Right lobe of liver (tissue), 6 donors: ENCODE measurements around the gene ERP27. TPM values are rescaled to one million over a fixed set of nuclear protein-coding genes. Genes with fewer than 3 reads are reported as not detected.
A peak's percentile ranks its signal among the peaks of the same experiment; 100 is the strongest.

ENCODE experiments used
- ATAC-seq, 4 donors: fragments of 200-7000 bp; cut with Tn5 transposase; one replicate each; pipeline ENCODE4 v1.9.1; 2020; ENCODE audit warnings: mild to moderate bottlenecking in 4 of 4, moderate library complexity in 4 of 4
- DNase-seq, 3 donors: peaks; one replicate each; pipeline ENCODE4 v3.0.0-alpha.2; 2020
- H3K27ac ChIP-seq, 3 donors: fragments of 200-600 bp; one replicate each; pipeline ENCODE4 v1.8.0; 2022
- H3K27me3 ChIP-seq, 2 donors: fragments of 200-600 bp; one replicate each; pipeline ENCODE4 v1.8.0; 2022
- H3K36me3 ChIP-seq, 4 donors: fragments of 200-600 bp; sonication (generic) in 1 of 4; one replicate each; pipeline versions ENCODE4 v1.5.1 to v1.8.0; 2017 to 2022; ENCODE audit warnings: control low read depth in 1 of 4
- H3K4me1 ChIP-seq, 4 donors: fragments of 200-600 bp; sonication (generic) in 1 of 4; one replicate each; pipeline versions ENCODE4 v1.5.1 to v1.8.0; 2017 to 2022; ENCODE audit warnings: control low read depth in 1 of 4
- H3K4me3 ChIP-seq, 3 donors: fragments of 200-600 bp; one replicate each; pipeline ENCODE4 v1.8.0; 2022
- H3K9me3 ChIP-seq, 4 donors: fragments of 200-600 bp; sonication (generic) in 1 of 4; one replicate each; pipeline versions ENCODE4 v1.5.1 to v1.8.0; 2017 to 2022; ENCODE audit warnings: control low read depth in 1 of 4
- POLR2A ChIP-seq: fragments of 450-650 bp; IDR thresholded peaks from one replicate; pipeline ENCODE4 v1.6.1; 2017; ENCODE audit warnings: antibody characterized with exemption, mild to moderate bottlenecking
- WGBS: methylation state at CpG from one replicate; pipeline ENCODE4 v1.1.6; 2018; ENCODE audit warnings: low coverage, low lambda C conversion rate; ENCODE audit not compliant: insufficient coverage; ENCODE audit errors: missing lambda C conversion rate; 5-methylcytosine and 5-hydroxymethylcytosine counted together
- intact Hi-C, 2 donors: fragments of 100-400 bp; cut with DNase I; formaldehyde crosslinking; loops; one replicate each; pipeline versions ENCODE4 v1.11.2 to v1.14.1; 2022
- total RNA-seq, 6 experiments: library from RNA; depleted of rRNA in 2 of 6; stranded (reverse); fragments of >200 nt in 2 of 6; fragmentation: NEBNext Ultra II Directional in 3 of 6; extraction: Animal tissue kit (Norgen Biotek cat#: 25700) in 3 of 6; gene quantifications; one replicate each; pipeline versions ENCODE4 v1.1.0 to v1.2.4, GENCODE V29; 2016 to 2023
- TF ChIP-seq, protein P1 (sequence below), 4 donors: fragments of 200-600 bp in 3 of 4; fragments of 450-650 bp in 1 of 4; IDR thresholded peaks; one replicate each; pipeline versions ENCODE4 v1.5.1 to v1.8.0; 2016 to 2022; ENCODE audit warnings: antibody characterized with exemption in 4 of 4, mild to moderate bottlenecking in 2 of 4
- donor health status: DM: no; HTN: yes; CAD: no.
- donor health status: DM: no; HTN: no; CAD: no.
- donor health status: DM: no; HTN: no; CAD: no.
- donor health status: DM: no; HTN: yes; CAD: no.
- donor health status: DM: no; HTN: yes; CAD: no.

ERP27 gene
- total RNA-seq, 6 experiments from 2014 or later = 0.26 to 1.0 (median 0.39) TPM; not detected in 2

DNA sequence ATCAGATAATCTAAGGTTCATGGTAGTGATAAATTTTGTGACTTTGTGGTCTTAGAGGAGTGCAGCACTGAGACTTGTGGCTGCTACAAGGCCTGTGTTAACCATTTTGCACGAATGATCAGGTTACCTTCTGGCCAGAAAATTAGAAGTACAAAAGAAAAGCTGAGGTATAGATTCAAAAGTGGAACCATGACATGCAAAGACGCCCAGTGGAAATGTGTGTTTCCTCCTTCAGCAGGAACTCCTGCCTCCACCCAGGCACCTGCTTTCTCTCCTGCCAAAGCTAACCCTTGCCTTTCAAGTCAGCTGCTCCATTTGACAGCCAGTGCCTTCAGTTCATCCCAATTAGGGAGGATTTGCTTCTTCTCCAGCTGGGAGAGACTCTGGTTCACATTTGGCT is 44.7 kb upstream of the ERP27 start:
- DNase-seq (no peak), ATAC-seq (no peak)
- no peaks in the 10 kb centered on the region for H3K27me3 ChIP-seq
- H3K9me3 ChIP-seq = no peaks in the 10 kb centered on the region
- TF ChIP-seq, protein P1, sequence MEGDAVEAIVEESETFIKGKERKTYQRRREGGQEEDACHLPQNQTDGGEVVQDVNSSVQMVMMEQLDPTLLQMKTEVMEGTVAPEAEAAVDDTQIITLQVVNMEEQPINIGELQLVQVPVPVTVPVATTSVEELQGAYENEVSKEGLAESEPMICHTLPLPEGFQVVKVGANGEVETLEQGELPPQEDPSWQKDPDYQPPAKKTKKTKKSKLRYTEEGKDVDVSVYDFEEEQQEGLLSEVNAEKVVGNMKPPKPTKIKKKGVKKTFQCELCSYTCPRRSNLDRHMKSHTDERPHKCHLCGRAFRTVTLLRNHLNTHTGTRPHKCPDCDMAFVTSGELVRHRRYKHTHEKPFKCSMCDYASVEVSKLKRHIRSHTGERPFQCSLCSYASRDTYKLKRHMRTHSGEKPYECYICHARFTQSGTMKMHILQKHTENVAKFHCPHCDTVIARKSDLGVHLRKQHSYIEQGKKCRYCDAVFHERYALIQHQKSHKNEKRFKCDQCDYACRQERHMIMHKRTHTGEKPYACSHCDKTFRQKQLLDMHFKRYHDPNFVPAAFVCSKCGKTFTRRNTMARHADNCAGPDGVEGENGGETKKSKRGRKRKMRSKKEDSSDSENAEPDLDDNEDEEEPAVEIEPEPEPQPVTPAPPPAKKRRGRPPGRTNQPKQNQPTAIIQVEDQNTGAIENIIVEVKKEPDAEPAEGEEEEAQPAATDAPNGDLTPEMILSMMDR (IDR thresholded peaks at IDR 0.05) = no peak
- TF ChIP-seq POLR2A = no peak
- intact Hi-C loops = no loop called here
- H3K4me3 ChIP-seq = no peak overlapping the region
- H3K4me1 ChIP-seq = no peaks in the 10 kb centered on the region
- no peaks in the 10 kb centered on the region for H3K36me3 ChIP-seq
- no peak overlapping the region for H3K27ac ChIP-seq
- WGBS = 29% methylated on average over 2 of the region's 2 CpGs

DNA sequence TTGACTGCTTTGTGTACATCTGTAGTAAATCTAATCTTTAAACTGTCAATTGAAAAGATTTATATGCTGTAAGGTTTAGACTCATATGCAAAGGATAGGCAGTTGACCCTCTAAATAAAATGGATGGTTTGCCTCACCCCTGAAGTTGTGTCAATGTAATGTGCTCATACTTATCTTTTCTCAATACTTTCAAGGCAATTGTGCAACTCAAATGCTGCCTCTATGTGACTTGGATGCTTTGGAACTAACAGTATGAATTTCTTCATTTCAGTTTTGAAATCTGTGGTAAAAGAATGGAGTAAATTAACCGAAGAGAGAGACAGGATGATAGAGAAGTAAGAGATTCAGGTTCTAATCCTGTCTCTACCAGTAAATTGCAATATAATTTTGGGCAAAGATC is 44.2 kb upstream of the ERP27 start:
- Histone ChIP-seq H3K9me3 (no peaks in the 10 kb centered on the region), H3K4me3 (no peak overlapping the region), H3K4me1 (no peaks in the 10 kb centered on the region), H3K27ac (no peak overlapping the region), H3K36me3 (no peaks in the 10 kb centered on the region), H3K27me3 (no peaks in the 10 kb centered on the region)
- no peak for DNase-seq
- intact Hi-C loops = no loop called here
- no peak for ATAC-seq
- no peak for TF ChIP-seq POLR2A
- TF ChIP-seq, protein P1 (IDR thresholded peaks at IDR 0.05) = no peak
- WGBS = 23% methylated on average over 1 of the region's 1 CpG

DNA sequence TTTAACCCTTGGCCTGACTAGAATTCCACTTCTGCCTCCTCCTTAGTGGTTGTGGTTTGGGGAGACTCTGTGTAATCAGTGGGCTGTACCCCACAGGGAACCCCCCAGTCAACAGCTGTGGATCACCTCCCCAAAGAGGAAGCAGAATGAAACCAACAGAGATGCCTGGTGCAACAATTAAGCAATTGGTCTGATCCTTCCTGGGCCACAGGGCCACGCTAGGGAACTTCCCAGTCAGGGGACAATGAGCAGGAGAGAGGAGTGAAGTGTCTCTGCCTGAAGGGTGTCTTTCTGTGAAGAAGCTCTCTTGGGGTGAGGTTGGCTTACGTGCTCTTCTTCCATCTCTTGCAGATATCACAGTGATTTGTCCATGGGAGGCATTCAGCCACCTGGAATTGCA is 42.7 kb upstream of the ERP27 start:
- no peak overlapping the region for H3K4me3 ChIP-seq
- H3K27ac ChIP-seq = no peak overlapping the region
- peak in 1 of 3 donors; percentile 54 for DNase-seq
- no peaks in the 10 kb centered on the region for H3K4me1 ChIP-seq
- WGBS = no CpG with 5 or more reads among the region's 2 CpGs
- no peaks in the 10 kb centered on the region for H3K27me3 ChIP-seq
- intact Hi-C loops = no loop called here
- ATAC-seq = peak; percentile 44 to 68 (median 64)
- H3K36me3 ChIP-seq = no peaks in the 10 kb centered on the region
- TF ChIP-seq, protein P1 (IDR thresholded peaks at IDR 0.05) = no peak
- TF ChIP-seq POLR2A = no peak
- H3K9me3 ChIP-seq = no peaks in the 10 kb centered on the region

DNA sequence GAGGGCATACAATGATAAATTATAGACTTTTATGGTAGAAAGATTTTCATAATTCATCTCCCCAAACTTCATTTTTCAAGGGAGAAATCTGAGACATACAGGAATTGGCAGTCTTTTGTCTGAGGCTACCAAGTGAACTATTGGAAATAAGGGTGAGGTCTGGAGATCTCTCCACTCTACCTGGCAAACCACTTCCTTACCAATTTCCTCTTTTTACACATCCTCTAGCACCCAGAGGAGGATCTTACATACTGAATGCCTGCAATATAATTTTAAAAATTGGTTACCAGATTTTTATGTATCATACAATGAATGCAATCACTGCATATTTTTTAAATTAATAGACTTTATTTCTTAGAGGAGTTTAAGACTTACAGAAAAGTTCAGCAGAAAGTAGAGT is 41.1 kb upstream of the ERP27 start:
- intact Hi-C loops = no loop called here
- Histone ChIP-seq H3K4me1 (no peaks in the 10 kb centered on the region), H3K4me3 (no peak overlapping the region), H3K27me3 (no peaks in the 10 kb centered on the region), H3K36me3 (no peaks in the 10 kb centered on the region), H3K9me3 (no peaks in the 10 kb centered on the region), H3K27ac (no peak overlapping the region)
- TF ChIP-seq, protein P1 (IDR thresholded peaks at IDR 0.05) = no peak
- TF ChIP-seq POLR2A = no peak
- DNase-seq (no peak), ATAC-seq (no peak)

DNA sequence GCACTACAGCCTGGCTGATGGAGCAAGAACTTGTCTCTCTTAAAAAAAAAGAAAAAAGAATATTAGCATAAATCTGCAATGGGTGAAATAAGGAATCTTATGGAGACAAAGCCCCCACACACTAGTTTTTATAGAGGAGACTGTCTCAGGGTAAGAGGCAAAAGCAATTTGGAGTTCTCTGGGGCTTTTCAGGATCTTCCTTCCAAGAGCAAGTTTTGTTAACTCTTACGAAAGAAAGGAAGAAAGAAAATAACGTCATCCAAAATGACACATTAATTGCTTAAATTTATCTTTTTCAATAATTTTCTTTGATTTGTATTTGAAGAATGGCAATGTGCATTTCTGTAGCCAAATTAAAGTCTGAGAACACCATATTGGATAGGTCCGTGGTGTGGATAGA is 38.3 kb upstream of the ERP27 start:
- intact Hi-C loops = no loop called here
- Histone ChIP-seq H3K4me1 (no peaks in the 10 kb centered on the region), H3K4me3 (no peak overlapping the region), H3K27me3 (no peaks in the 10 kb centered on the region), H3K27ac (no peak overlapping the region), H3K36me3 (no peaks in the 10 kb centered on the region), H3K9me3 (no peaks in the 10 kb centered on the region)
- TF ChIP-seq, protein P1 (IDR thresholded peaks at IDR 0.05) = no peak
- TF ChIP-seq POLR2A = no peak
- DNase-seq (no peak), ATAC-seq (no peak)
- 59% methylated on average over 3 of the region's 3 CpGs for WGBS
